GM19035 (cell line): ENCODE results near the gene RAPGEF1.
A peak's percentile ranks its signal among the peaks of the same experiment; 100 is the strongest.

Experiments used
- ATAC-seq: cut with Tn5 transposase; IDR thresholded peaks from one replicate; pipeline ENCODE4 v1.9.1; 2021; ENCODE audit not compliant: unreplicated experiment

RAPGEF1 gene

GRCh38 chr9:131625790-131626670 is 113.8 kb downstream of the RAPGEF1 start:
- ATAC-seq: no peak

- ATAC-seq: no peak
These were observed 114.4 kb downstream of the RAPGEF1 start for GRCh38 chr9:131625508-131625787.

GRCh38 chr9:131624636-131625507 is 115.0 kb downstream of the RAPGEF1 start:
- no peak for ATAC-seq

GRCh38 chr9:131623655-131624330 is 116.1 kb downstream of the RAPGEF1 start:
- no peak for ATAC-seq

- ATAC-seq: no peak
These were observed 117.4 kb downstream of the RAPGEF1 start for GRCh38 chr9:131622523-131622922.

- peak; percentile 44 for ATAC-seq
These were observed 118.1 kb downstream of the RAPGEF1 start for GRCh38 chr9:131621551-131622358.

GRCh38 chr9:131620764-131621520 is 118.9 kb downstream of the RAPGEF1 start:
- ATAC-seq: peak; percentile 27

GRCh38 chr9:131619680-131620079 is 120.2 kb downstream of the RAPGEF1 start:
- no peak for ATAC-seq

- no peak for ATAC-seq
These were observed 121.1 kb downstream of the RAPGEF1 start for GRCh38 chr9:131618785-131619184.

GRCh38 chr9:131618071-131618479 is 121.8 kb downstream of the RAPGEF1 start:
- no peak for ATAC-seq

GRCh38 chr9:131617611-131618010 is 122.3 kb downstream of the RAPGEF1 start:
- no peak for ATAC-seq

GRCh38 chr9:131616983-131617604 is 122.8 kb downstream of the RAPGEF1 start:
- no peak for ATAC-seq

GRCh38 chr9:131614340-131614915 is 125.4 kb downstream of the RAPGEF1 start:
- ATAC-seq: no peak

GRCh38 chr9:131613921-131614320 is 126.0 kb downstream of the RAPGEF1 start:
- no peak for ATAC-seq

- no peak for ATAC-seq
These were observed 127.0 kb downstream of the RAPGEF1 start for GRCh38 chr9:131612851-131613250.

- ATAC-seq: no peak
These were observed 128.1 kb downstream of the RAPGEF1 start for GRCh38 chr9:131611586-131612315.

- no peak for ATAC-seq
These were observed 129.6 kb downstream of the RAPGEF1 start for GRCh38 chr9:131610231-131610761.
